HEK293T (cell line): ENCODE data around the gene PRDM11.

Source experiments
- BHLHE40 ChIP-seq: fragments of 450-650 bp; IDR thresholded peaks from 2 replicates; pipeline ENCODE4 v1.6.1; 2016; ENCODE audit warnings: mild to moderate bottlenecking, moderate library complexity, borderline replicate concordance
- CTBP1 ChIP-seq: fragments of 450-650 bp; IDR thresholded peaks from 2 replicates; pipeline ENCODE4 v1.6.1; 2016; ENCODE audit warnings: borderline replicate concordance
- NFRKB ChIP-seq: fragments of 450-650 bp; IDR thresholded peaks from 2 replicates; pipeline ENCODE4 v1.6.1; 2016; ENCODE audit warnings: mild to moderate bottlenecking, moderate library complexity
- SUZ12 ChIP-seq: fragments of 450-650 bp; IDR thresholded peaks from 2 replicates; pipeline ENCODE4 v1.6.1; 2016; ENCODE audit warnings: mild to moderate bottlenecking

DNA sequence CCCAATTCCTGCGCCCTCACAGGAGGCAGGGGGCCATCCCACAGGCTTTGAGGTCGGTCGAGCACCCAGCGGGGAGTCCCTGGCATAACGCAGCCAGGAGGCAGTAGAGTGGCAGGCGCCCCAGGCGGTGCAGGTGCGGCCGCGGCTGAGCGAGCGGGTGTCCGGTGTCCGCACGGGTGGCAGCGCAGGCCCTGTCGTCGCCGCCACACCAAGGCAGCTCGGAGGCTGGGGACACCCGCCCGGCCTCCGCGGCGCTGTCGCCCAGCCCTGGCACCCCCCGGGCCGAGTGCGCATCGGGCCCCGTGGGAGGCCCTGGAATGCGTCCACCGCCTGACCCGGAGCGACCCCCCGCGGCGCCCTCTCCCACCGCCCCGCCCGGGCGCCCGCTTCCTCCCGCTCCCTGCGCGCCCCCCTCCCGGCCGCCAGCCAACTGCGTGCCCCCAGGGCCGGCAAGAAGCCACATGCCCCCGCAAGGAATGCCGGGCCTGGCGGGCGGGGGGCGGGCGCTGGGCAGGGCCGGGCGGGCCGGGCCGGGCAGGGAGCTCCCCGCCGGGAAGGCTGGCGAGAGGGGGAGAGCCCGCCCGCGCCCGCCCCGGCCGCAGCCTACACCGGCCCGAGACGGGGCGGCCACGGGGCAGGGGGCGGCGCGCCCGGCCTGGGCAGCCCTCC lies 33.9 kb downstream of the PRDM11 start:
- TF ChIP-seq BHLHE40 (no peak), NFRKB (no peak), SUZ12 (no peak), CTBP1 (no peak)
